ENCODE data around the gene RFC1. TPM values are rescaled to one million over a fixed set of nuclear protein-coding genes. Genes with fewer than 3 reads are reported as not detected.

The RFC1 gene, protein sequence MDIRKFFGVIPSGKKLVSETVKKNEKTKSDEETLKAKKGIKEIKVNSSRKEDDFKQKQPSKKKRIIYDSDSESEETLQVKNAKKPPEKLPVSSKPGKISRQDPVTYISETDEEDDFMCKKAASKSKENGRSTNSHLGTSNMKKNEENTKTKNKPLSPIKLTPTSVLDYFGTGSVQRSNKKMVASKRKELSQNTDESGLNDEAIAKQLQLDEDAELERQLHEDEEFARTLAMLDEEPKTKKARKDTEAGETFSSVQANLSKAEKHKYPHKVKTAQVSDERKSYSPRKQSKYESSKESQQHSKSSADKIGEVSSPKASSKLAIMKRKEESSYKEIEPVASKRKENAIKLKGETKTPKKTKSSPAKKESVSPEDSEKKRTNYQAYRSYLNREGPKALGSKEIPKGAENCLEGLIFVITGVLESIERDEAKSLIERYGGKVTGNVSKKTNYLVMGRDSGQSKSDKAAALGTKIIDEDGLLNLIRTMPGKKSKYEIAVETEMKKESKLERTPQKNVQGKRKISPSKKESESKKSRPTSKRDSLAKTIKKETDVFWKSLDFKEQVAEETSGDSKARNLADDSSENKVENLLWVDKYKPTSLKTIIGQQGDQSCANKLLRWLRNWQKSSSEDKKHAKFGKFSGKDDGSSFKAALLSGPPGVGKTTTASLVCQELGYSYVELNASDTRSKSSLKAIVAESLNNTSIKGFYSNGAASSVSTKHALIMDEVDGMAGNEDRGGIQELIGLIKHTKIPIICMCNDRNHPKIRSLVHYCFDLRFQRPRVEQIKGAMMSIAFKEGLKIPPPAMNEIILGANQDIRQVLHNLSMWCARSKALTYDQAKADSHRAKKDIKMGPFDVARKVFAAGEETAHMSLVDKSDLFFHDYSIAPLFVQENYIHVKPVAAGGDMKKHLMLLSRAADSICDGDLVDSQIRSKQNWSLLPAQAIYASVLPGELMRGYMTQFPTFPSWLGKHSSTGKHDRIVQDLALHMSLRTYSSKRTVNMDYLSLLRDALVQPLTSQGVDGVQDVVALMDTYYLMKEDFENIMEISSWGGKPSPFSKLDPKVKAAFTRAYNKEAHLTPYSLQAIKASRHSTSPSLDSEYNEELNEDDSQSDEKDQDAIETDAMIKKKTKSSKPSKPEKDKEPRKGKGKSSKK
- total RNA-seq (2013): 34.2 TPM
- 10 to 100 TPM in 2 of 3 donors, 1 to 10 TPM in 1; 8.7 to 15.0 (median 14.6) TPM for polyA plus RNA-seq
- polyA minus RNA-seq: 13.6 and 24.7 TPM in 2 replicates
- 8.1 to 62.5 (median 39.3) reads per million in 11 experiments for total RNA-seq

DNA sequence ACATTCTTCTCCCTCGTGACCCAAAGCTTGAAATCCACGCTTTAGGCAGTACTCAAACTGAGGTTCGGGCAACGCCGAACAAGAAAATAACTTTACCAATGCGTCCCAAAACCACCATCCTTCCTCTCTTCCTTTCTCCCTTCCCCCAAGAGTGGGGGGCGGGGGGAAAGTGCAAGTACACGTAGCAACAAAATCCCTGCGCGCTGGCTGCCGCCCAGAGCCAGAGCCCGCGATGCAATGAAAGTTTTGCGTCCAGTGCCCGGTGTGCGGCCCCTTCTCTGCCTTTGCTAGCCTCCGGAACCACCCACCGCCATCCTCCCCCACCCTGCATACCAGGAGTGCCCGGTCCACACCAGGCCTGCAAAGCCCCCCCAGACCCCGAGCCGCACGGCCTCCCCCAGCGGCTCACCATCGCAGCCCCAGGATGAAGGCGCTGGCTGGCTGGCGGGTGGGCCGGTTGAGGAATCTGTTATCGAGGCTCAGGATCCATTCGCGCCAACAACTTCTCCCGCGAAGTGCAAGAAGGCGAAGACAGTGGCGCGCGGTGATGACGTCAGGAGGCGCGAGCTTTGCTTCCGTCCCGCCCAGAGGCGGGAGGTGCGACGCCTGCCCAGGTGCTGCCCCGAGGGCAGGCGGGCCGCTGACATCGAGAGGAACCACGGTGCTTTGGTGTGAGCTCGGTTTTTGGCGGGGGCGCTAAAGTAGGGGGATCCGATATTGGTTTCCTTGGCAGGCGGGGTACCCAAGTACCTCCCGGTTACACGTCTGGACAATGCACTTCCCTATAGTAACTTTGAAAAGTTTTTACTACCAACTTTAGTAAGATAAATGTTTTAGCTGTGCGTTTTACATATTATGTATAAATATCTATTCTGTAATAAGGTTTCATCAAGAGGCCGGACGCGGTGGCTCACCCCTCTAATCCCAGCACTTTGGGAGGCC, at the start of gene RFC1:
Gene RFC1, minus strand, starts transcription at position 533 of the 942 bp plus-strand sequence. Its CDS starts 121 bp downstream, at position 412.
- H3K79me2 ChIP-seq (ENCODE audit: insufficient read depth, low read length): peaks cover 52% of the 10 kb centered on the region
- peaks cover 21% of the 10 kb centered on the region for H3K4me1 Mint-ChIP-seq

More for the DNA sequence above, at the start of gene RFC1:
- Mint-ChIP-seq H3K9me3 (peaks cover 5 to 13% (median 10%) of the 10 kb centered on the region in 7 donors), H3K27ac (peak within 1 kb of the TSS; percentile 88 to 97 (median 93)), H3K36me3 (peaks cover 3 to 9% of the 10 kb centered on the region in 2 donors), H3K27me3 (ENCODE audit: low read depth in 3 of 3) (peaks cover 0 to 2% (median 0%) of the 10 kb centered on the region in 3 donors), H3K4me3 (peak within 1 kb of the TSS; percentile 90 to 95)
- TF ChIP-seq, protein P1, sequence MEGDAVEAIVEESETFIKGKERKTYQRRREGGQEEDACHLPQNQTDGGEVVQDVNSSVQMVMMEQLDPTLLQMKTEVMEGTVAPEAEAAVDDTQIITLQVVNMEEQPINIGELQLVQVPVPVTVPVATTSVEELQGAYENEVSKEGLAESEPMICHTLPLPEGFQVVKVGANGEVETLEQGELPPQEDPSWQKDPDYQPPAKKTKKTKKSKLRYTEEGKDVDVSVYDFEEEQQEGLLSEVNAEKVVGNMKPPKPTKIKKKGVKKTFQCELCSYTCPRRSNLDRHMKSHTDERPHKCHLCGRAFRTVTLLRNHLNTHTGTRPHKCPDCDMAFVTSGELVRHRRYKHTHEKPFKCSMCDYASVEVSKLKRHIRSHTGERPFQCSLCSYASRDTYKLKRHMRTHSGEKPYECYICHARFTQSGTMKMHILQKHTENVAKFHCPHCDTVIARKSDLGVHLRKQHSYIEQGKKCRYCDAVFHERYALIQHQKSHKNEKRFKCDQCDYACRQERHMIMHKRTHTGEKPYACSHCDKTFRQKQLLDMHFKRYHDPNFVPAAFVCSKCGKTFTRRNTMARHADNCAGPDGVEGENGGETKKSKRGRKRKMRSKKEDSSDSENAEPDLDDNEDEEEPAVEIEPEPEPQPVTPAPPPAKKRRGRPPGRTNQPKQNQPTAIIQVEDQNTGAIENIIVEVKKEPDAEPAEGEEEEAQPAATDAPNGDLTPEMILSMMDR (IDR thresholded peaks at IDR 0.05): no peak
- Histone ChIP-seq H3K36me3 (replicated peaks in 1 of 2; ENCODE audit: control insufficient read depth in 1 of 2, insufficient read depth in 2 of 2, low read length in 2 of 2) (no peaks in the 10 kb centered on the region), H3K9me3 (replicated peaks in 1 of 2; ENCODE audit: control insufficient read depth in 1 of 2, insufficient read depth in 1 of 2, low read length in 2 of 2) (peaks cover 4 to 5% of the 10 kb centered on the region in 2 donors), H3K9ac (ENCODE audit: insufficient read depth, low read length, poor library complexity, severe bottlenecking) (peak within 1 kb of the TSS; percentile 91), H3K4me1 (ENCODE audit: control insufficient read depth in 1 of 2, insufficient read depth in 2 of 2, low read length in 2 of 2) (peaks cover 12 to 17% of the 10 kb centered on the region in 2 donors), H3K4me2 (replicated peaks; ENCODE audit: extremely low read depth, low read length, poor library complexity, severe bottlenecking) (peak within 1 kb of the TSS; percentile 88), H2AFZ (ENCODE audit: insufficient read depth, low read depth, low read length, poor library complexity, severe bottlenecking) (peak within 1 kb of the TSS; percentile 93), H4K20me1 (ENCODE audit: insufficient read depth, low read length) (no peaks in the 10 kb centered on the region), H3K4me3 (replicated peaks in 1 of 3; ENCODE audit: low read depth in 2 of 3, low read length in 3 of 3) (peak within 1 kb of the TSS; percentile 66 to 99 (median 97)), H3K27me3 (ENCODE audit: control insufficient read depth in 2 of 2, insufficient read depth in 2 of 2, low read length in 2 of 2) (no peaks in the 10 kb centered on the region), H3K27ac (ENCODE audit: low read depth in 1 of 2, low read length in 2 of 2) (peak within 1 kb of the TSS; percentile 67 to 93)
- WGBS (ENCODE audit: insufficient coverage): 0% methylated on average over 30 of the region's 60 CpGs
- peak; percentile 88 to 89 (median 89) for DNase-seq
- intact Hi-C loops (cut with micrococcal nuclease): loop anchor here in 1 of 2 donors (2.0 kb wide), 1 partner anchor 93 kb away; the partner anchor contains the start of genes LIAS and RPL9

Data from CD14-positive monocyte (primary cell).